ENCODE results near the gene LRCOL1.

DNA sequence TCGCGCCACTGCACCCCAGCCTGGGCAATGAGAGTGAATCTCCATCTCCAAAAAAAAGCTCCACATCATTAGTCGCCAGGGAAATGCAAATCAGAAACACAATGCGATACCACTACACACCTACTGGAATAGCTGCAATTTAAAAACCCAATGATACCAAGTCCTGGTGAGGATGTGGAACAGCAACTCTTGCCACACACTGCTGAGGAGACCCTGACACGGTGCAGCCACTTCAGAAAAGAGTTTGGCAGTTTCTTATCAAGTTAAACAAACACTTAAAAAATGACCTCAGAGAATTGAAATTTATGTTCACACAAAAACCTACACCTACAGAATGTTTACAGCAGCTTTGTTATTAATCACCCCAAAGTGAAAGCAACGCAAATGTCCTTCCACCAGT is 20.3 kb upstream of the LRCOL1 start:
- TF ChIP-seq CTCF (IDR thresholded peaks at IDR 0.05) (no peak), SIN3A (IDR thresholded peaks at IDR 0.05; ENCODE audit: borderline replicate concordance, insufficient read depth, low read depth, low read length) (no peak), POLR2AphosphoS5 (IDR thresholded peaks at IDR 0.05; ENCODE audit: low read depth, low read length) (no peak)

All from Panc1 (cell line).